ENCODE results near the gene DOCK10. TPM values are rescaled to one million over a fixed set of nuclear protein-coding genes. Genes with fewer than 3 reads are reported as not detected.

Gene DOCK10
- total RNA-seq, 2 experiments from 2014 or later = 123 to 137 TPM

DNA sequence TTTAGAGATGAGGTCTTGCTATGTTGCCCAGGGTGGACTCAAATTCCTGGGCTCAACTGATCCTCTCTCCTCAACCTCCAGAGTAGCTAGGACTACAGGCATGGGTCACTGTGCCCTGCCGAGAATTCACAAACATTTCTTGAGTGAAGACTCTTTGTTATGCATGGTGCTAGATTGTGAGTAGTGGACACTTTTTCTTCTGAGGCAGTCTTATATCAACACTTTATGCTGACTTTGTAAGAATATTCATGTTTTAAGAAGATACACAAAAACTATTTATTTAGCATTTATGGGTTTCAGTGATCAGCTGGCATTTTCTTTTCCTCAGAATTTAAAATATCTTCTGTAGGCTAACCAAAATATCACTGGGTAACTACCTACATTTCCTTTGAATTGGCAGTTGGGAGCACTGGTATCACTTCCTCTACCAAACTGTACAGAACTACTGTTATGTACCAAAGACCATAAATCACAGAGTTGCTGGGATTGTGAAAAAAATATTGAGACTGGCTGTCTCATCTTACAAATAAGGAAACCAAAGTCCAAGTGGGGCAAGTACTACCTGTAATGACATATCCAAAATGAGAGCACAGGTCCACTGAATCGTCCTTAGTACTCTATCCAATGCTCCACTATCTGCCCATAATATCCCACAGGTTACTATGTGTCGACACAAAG lies 34.0 kb downstream of the DOCK10 start:
- Mint-ChIP-seq H3K4me1 (ENCODE audit: low read depth) (peaks cover 92% of the 10 kb centered on the region), H3K27ac (no peak overlapping the region), H3K27me3 (ENCODE audit: low read depth) (no peaks in the 10 kb centered on the region), H3K4me3 (no peak overlapping the region), H3K9me3 (no peaks in the 10 kb centered on the region), H3K36me3 (ENCODE audit: low read depth) (peaks cover 12% of the 10 kb centered on the region)
- no peak for DNase-seq
- CTCF ChIA-PET = interaction anchor here (0.9 to 1.4 kb wide), 3 partner anchors 18 to 227 kb away, joined by 3 read pairs; no protein-coding TSS in a partner anchor
- intact Hi-C loops (cut with micrococcal nuclease) = loop anchor here (5.0 to 10.0 kb wide), 2 partner anchors 276 to 421 kb away; partner anchors contain the start of gene CUL3

GRCh38 chr2:225006730-225007129 lies 35.5 kb downstream of the DOCK10 start:
- Mint-ChIP-seq H3K4me1 (ENCODE audit: low read depth) (peaks cover 96% of the 10 kb centered on the region), H3K36me3 (ENCODE audit: low read depth) (peaks cover 12% of the 10 kb centered on the region), H3K27me3 (ENCODE audit: low read depth) (no peaks in the 10 kb centered on the region), H3K4me3 (no peak overlapping the region), H3K27ac (peak overlapping the region; percentile 73), H3K9me3 (no peaks in the 10 kb centered on the region)
- CTCF ChIA-PET = interaction anchor here (0.6 to 1.0 kb wide), 3 partner anchors 66 to 229 kb away, joined by 4 read pairs; no protein-coding TSS in a partner anchor
- DNase-seq = peak; percentile 66
- intact Hi-C loops (cut with micrococcal nuclease) = loop anchor here (5.0 to 10.0 kb wide), 2 partner anchors 278 to 419 kb away; partner anchors contain the start of gene CUL3

DNA sequence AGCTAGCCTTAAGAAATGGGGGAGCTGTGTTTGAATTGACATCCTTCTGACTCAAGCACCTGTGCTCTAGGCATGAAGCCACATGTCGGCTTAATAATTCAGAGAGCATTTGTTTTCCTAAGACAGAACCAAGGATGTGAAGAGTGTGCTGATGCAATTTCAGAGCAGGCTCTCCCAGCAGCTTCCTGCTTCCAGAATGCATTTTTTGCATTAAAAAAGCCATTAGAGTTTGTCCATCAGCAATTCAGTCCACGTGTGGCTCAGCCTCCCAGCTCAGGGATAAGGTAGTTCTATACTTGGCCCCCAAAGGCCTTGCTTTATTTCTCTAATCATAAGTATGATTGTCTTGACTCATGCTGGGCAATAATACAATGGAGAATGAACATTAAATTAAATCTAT lies 37.7 kb downstream of the DOCK10 start:
- Mint-ChIP-seq H3K4me3 (no peak overlapping the region), H3K4me1 (ENCODE audit: low read depth) (peaks cover 91% of the 10 kb centered on the region), H3K27me3 (ENCODE audit: low read depth) (no peaks in the 10 kb centered on the region), H3K36me3 (ENCODE audit: low read depth) (peaks cover 12% of the 10 kb centered on the region), H3K9me3 (no peaks in the 10 kb centered on the region), H3K27ac (peak overlapping the region; percentile 80)
- CTCF ChIA-PET = interaction anchor here (0.7 to 1.3 kb wide), 4 partner anchors 20 to 278 kb away, joined by 3 to 4 read pairs (median 4); no protein-coding TSS in a partner anchor
- no peak for DNase-seq
- intact Hi-C loops (cut with micrococcal nuclease) = loop anchor here (10.0 kb wide), 1 partner anchor 280 kb away; no protein-coding TSS in a partner anchor

DNA sequence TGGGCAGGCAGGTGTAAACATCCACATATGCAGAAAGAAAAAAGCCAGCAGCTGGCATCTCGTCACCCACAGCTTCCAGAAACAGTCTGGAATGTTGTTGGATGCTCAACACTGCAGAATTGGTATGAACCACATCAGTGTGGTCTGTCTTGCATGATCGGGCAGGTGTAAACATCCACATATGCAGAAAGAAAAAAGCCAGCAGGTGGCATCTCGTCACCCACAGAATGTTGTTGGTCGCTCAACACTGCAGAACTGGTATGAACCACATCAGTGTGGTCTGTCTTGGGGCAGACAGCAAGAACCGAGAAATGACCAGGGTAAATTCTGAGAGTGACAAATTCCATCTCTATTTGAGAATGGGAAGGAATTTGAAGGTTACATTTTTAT lies 39.6 kb downstream of the DOCK10 start:
- Mint-ChIP-seq H3K27ac (peak overlapping the region; percentile 86), H3K4me3 (no peak overlapping the region), H3K36me3 (ENCODE audit: low read depth) (peaks cover 16% of the 10 kb centered on the region)

GRCh38 chr2:225002039-225002655 lies 40.1 kb downstream of the DOCK10 start:
- Mint-ChIP-seq H3K36me3 (ENCODE audit: low read depth) (peaks cover 16% of the 10 kb centered on the region), H3K27me3 (ENCODE audit: low read depth) (no peaks in the 10 kb centered on the region), H3K4me1 (ENCODE audit: low read depth) (peaks cover 83% of the 10 kb centered on the region), H3K27ac (peak overlapping the region; percentile 86), H3K9me3 (no peaks in the 10 kb centered on the region), H3K4me3 (peak overlapping the region; percentile 22)
- intact Hi-C loops (cut with micrococcal nuclease) = loop anchor here (1.0 to 10.0 kb wide), 10 partner anchors 54 to 658 kb away; no protein-coding TSS in a partner anchor
- CTCF ChIA-PET = interaction anchor here (0.6 to 3.5 kb wide), 30 partner anchors 8 to 659 kb away, joined by 3 to 34 read pairs (median 5); partner anchors contain the start of gene DOCK10
- peak; percentile 84 for DNase-seq

More for the DNA sequence above, 39.6 kb downstream of the DOCK10 start:
- intact Hi-C loops (cut with micrococcal nuclease) = loop anchor here (1.0 to 10.0 kb wide), 10 partner anchors 54 to 658 kb away; no protein-coding TSS in a partner anchor
- peak; percentile 69 for DNase-seq
- peaks cover 86% of the 10 kb centered on the region for H3K4me1 Mint-ChIP-seq (ENCODE audit: low read depth)
- H3K9me3 Mint-ChIP-seq = no peaks in the 10 kb centered on the region
- CTCF ChIA-PET = interaction anchor here (0.6 to 3.5 kb wide), 29 partner anchors 9 to 658 kb away, joined by 3 to 34 read pairs (median 4); partner anchors contain the start of gene DOCK10
- H3K27me3 Mint-ChIP-seq (ENCODE audit: low read depth) = no peaks in the 10 kb centered on the region

GRCh38 chr2:224999754-225000153 lies 42.5 kb downstream of the DOCK10 start:
- no peak overlapping the region for H3K4me3 Mint-ChIP-seq
- no peaks in the 10 kb centered on the region for H3K9me3 Mint-ChIP-seq
- no peaks in the 10 kb centered on the region for H3K27me3 Mint-ChIP-seq (ENCODE audit: low read depth)
- intact Hi-C loops (cut with micrococcal nuclease) = loop anchor here (10.0 kb wide), 1 partner anchor 285 kb away; no protein-coding TSS in a partner anchor
- CTCF ChIA-PET = interaction anchor here (0.5 to 1.5 kb wide), 7 partner anchors 25 to 108 kb away, joined by 3 to 5 read pairs (median 3); no protein-coding TSS in a partner anchor
- peaks cover 20% of the 10 kb centered on the region for H3K36me3 Mint-ChIP-seq (ENCODE audit: low read depth)
- DNase-seq = no peak
- no peak overlapping the region for H3K27ac Mint-ChIP-seq
- peaks cover 76% of the 10 kb centered on the region for H3K4me1 Mint-ChIP-seq (ENCODE audit: low read depth)

DNA sequence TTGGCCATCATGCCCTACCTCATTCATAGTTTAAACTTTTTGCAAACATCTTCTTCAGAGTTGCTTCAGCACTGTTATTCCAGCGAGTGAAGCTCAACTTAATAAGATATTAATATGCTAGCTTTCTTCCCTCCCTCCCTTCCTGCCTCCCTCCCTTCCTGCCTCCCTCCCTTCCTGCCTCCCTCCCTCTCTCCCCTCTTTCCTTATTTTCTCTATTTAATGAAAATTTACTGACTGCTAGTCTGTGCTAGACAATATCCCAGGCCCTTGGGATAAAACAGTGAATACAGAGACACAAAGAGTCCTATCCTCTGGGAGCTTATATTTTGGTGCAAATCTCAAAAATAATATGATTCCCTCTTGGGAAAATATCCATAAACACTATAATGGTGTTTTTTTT lies 42.9 kb downstream of the DOCK10 start:
- intact Hi-C loops (cut with micrococcal nuclease) = no loop called here
- no peaks in the 10 kb centered on the region for H3K27me3 Mint-ChIP-seq (ENCODE audit: low read depth)
- H3K27ac Mint-ChIP-seq = no peak overlapping the region
- CTCF ChIA-PET = interaction anchor here (0.5 to 1.5 kb wide), 7 partner anchors 26 to 108 kb away, joined by 3 to 5 read pairs (median 3); no protein-coding TSS in a partner anchor
- no peak for DNase-seq
- peaks cover 75% of the 10 kb centered on the region for H3K4me1 Mint-ChIP-seq (ENCODE audit: low read depth)
- no peak overlapping the region for H3K4me3 Mint-ChIP-seq
- no peaks in the 10 kb centered on the region for H3K9me3 Mint-ChIP-seq
- peaks cover 22% of the 10 kb centered on the region for H3K36me3 Mint-ChIP-seq (ENCODE audit: low read depth)

- Mint-ChIP-seq H3K4me3 (no peak overlapping the region), H3K27me3 (ENCODE audit: low read depth) (no peaks in the 10 kb centered on the region), H3K36me3 (ENCODE audit: low read depth) (peaks cover 22% of the 10 kb centered on the region), H3K27ac (no peak overlapping the region), H3K9me3 (no peaks in the 10 kb centered on the region), H3K4me1 (ENCODE audit: low read depth) (peaks cover 69% of the 10 kb centered on the region)
- CTCF ChIA-PET = interaction anchor here (0.8 kb wide), 2 partner anchors 19 to 98 kb away, joined by 3 to 4 read pairs; no protein-coding TSS in a partner anchor
- intact Hi-C loops (cut with micrococcal nuclease) = no loop called here
- no peak for DNase-seq
These were observed 44.5 kb downstream of the DOCK10 start for GRCh38 chr2:224997802-224998201.

DNA sequence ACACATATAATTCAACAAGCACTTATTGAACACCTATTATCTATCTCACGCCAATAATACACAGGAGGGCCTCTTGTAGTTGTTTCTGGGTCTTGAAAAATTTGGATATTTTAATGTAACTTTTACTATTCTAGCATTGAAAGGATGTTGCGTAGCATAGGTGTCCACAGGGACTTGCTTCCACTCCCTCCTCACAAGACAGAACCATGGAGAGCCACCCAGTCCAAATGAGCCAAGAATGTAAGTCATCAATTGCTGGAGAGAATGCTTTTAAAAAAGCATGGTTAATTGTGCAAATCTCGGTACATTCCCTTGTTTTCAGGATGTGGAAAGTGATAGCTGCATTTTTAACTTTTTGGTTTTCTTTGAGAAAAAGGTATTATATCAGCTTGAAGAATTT lies 46.8 kb downstream of the DOCK10 start:
- Mint-ChIP-seq H3K36me3 (ENCODE audit: low read depth) (peaks cover 27% of the 10 kb centered on the region), H3K27ac (no peak overlapping the region), H3K27me3 (ENCODE audit: low read depth) (no peaks in the 10 kb centered on the region), H3K9me3 (no peaks in the 10 kb centered on the region), H3K4me3 (no peak overlapping the region), H3K4me1 (ENCODE audit: low read depth) (peaks cover 73% of the 10 kb centered on the region)
- no peak for DNase-seq
- CTCF ChIA-PET = no interaction called here
- intact Hi-C loops (cut with micrococcal nuclease) = loop anchor here (1.0 kb wide), 1 partner anchor 8 kb away; no protein-coding TSS in a partner anchor

GRCh38 chr2:224994242-224994823 lies 47.9 kb downstream of the DOCK10 start:
- intact Hi-C loops (cut with micrococcal nuclease) = no loop called here
- Mint-ChIP-seq H3K4me1 (ENCODE audit: low read depth) (peaks cover 70% of the 10 kb centered on the region), H3K9me3 (no peaks in the 10 kb centered on the region), H3K27ac (no peak overlapping the region), H3K4me3 (no peak overlapping the region), H3K27me3 (ENCODE audit: low read depth) (no peaks in the 10 kb centered on the region), H3K36me3 (ENCODE audit: low read depth) (peaks cover 31% of the 10 kb centered on the region)
- no peak for DNase-seq
- CTCF ChIA-PET = interaction anchor here (0.9 to 1.6 kb wide), 3 partner anchors 8 to 68 kb away, joined by 3 to 7 read pairs (median 5); no protein-coding TSS in a partner anchor

DNA sequence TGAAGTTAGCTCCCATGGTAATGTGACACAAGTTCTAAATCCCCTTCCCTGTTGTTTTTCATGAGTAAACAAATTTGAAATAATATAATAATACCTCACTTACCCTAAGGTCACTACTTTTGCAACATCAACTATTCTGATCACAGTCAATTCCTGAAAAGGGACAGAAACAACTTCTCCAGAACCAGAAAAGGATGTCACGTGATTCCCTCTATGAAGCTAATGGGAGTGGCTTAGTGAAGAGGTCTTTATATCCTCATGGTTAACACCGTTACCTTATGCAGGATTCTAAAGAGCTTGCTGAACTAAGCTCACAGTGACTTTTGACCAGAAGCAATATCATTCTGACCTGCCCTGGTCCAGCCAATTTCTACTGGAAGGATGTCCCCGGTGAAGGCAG lies 51.6 kb downstream of the DOCK10 start:
- Mint-ChIP-seq H3K27ac (peak overlapping the region; percentile 26), H3K36me3 (ENCODE audit: low read depth) (peaks cover 29% of the 10 kb centered on the region), H3K4me3 (no peak overlapping the region), H3K4me1 (ENCODE audit: low read depth) (peaks cover 86% of the 10 kb centered on the region), H3K9me3 (no peaks in the 10 kb centered on the region), H3K27me3 (ENCODE audit: low read depth) (no peaks in the 10 kb centered on the region)
- intact Hi-C loops (cut with micrococcal nuclease) = no loop called here
- CTCF ChIA-PET = interaction anchor here (1.0 to 2.1 kb wide), 2 partner anchors 11 to 18 kb away, joined by 3 to 15 read pairs; no protein-coding TSS in a partner anchor
- DNase-seq = no peak

Measured in activated naive CD4-positive, alpha-beta T cell treated with anti-CD3 and anti-CD28 coated beads for 36 hours (primary cell).